GM19324 (cell line): Measurements from ENCODE around the gene PML.
A peak's percentile ranks its signal among the peaks of the same experiment; 100 is the strongest.
"Not testable (repeated sequence)": the region's sequence is repeated elsewhere in the genome, so short reads cannot be mapped to it uniquely, and the experiment has no call there.

Experiments used
- ATAC-seq: cut with Tn5 transposase; IDR thresholded peaks from one replicate; pipeline ENCODE4 v1.9.1; 2021; ENCODE audit warnings: mild to moderate bottlenecking, moderate library complexity; ENCODE audit not compliant: unreplicated experiment, low FRiP score

Gene PML

GRCh38 chr15:73956743-73957135 lies 37.8 kb upstream of the PML start:
- ATAC-seq = no peak

- no peak for ATAC-seq
Observed at GRCh38 chr15:73957276-73957675, 37.2 kb upstream of the PML start.

GRCh38 chr15:73957785-73958184 lies 36.7 kb upstream of the PML start:
- ATAC-seq = no peak

- ATAC-seq = no peak
Observed at GRCh38 chr15:73959012-73959581, 35.4 kb upstream of the PML start.

- ATAC-seq = no peak
Observed at GRCh38 chr15:73959801-73960200, 34.7 kb upstream of the PML start.

- not testable (repeated sequence) for ATAC-seq
Observed at GRCh38 chr15:73960472-73961070, 33.9 kb upstream of the PML start.

GRCh38 chr15:73962433-73962832 lies 32.1 kb upstream of the PML start:
- ATAC-seq = no peak

- peak; percentile 57 for ATAC-seq
Observed at GRCh38 chr15:73964736-73965093, 29.8 kb upstream of the PML start.

GRCh38 chr15:73965094-73965757 lies 29.3 kb upstream of the PML start:
- ATAC-seq = peak; percentile 26

- peak; percentile 50 for ATAC-seq
Observed at GRCh38 chr15:73965758-73966113, 28.8 kb upstream of the PML start.

- ATAC-seq = no peak
Observed at GRCh38 chr15:73968461-73968860, 26.1 kb upstream of the PML start.

GRCh38 chr15:73969151-73969759 lies 25.3 kb upstream of the PML start:
- ATAC-seq = no peak

GRCh38 chr15:73972984-73973682 lies 21.4 kb upstream of the PML start:
- no peak for ATAC-seq

GRCh38 chr15:73973683-73974200 lies 20.8 kb upstream of the PML start:
- not testable (repeated sequence) for ATAC-seq

- ATAC-seq = not testable (repeated sequence)
Observed at GRCh38 chr15:73975440-73976125, 18.9 kb upstream of the PML start.

GRCh38 chr15:73978896-73979295 lies 15.6 kb upstream of the PML start:
- ATAC-seq = no peak

- no peak for ATAC-seq
Observed at GRCh38 chr15:73979636-73980035, 14.9 kb upstream of the PML start.

GRCh38 chr15:73981761-73982221 lies 12.7 kb upstream of the PML start:
- ATAC-seq = no peak

- no peak for ATAC-seq
Observed at GRCh38 chr15:73982222-73982962, 12.1 kb upstream of the PML start.
